Measurements from ENCODE around the gene RXRA. TPM values are rescaled to one million over a fixed set of nuclear protein-coding genes. Genes with fewer than 3 reads are reported as not detected.
"Not testable (repeated sequence)": the region's sequence is repeated elsewhere in the genome, so short reads cannot be mapped to it uniquely, and the experiment has no call there.

The RXRA gene
- total RNA-seq, 1 donor from 2014 or later, result 85.7 TPM

DNA sequence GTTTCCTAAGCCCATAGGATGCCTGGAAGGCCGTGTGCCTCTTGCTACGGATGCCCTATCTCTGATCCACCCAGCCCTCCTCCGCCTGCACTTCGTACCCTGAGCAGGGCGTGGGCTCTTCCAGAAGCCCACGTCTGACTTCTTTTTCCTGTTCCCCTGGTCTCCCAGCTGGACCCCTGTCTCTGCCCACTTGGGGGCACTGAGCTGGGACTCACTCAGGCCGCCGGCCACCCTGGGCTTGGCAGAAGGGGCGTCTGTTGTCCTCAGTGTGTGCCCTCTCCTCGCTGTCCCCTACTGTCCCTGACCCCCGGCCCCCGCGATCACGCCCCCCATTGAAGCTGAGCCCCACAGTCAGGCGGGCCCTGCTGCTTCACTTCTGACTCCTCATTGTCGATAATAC is 22.0 kb upstream of the RXRA start:
- TF ChIP-seq, protein P1, sequence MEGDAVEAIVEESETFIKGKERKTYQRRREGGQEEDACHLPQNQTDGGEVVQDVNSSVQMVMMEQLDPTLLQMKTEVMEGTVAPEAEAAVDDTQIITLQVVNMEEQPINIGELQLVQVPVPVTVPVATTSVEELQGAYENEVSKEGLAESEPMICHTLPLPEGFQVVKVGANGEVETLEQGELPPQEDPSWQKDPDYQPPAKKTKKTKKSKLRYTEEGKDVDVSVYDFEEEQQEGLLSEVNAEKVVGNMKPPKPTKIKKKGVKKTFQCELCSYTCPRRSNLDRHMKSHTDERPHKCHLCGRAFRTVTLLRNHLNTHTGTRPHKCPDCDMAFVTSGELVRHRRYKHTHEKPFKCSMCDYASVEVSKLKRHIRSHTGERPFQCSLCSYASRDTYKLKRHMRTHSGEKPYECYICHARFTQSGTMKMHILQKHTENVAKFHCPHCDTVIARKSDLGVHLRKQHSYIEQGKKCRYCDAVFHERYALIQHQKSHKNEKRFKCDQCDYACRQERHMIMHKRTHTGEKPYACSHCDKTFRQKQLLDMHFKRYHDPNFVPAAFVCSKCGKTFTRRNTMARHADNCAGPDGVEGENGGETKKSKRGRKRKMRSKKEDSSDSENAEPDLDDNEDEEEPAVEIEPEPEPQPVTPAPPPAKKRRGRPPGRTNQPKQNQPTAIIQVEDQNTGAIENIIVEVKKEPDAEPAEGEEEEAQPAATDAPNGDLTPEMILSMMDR (IDR thresholded peaks at IDR 0.05), result no peak
- Histone ChIP-seq H3K4me1 (no peaks in the 10 kb centered on the region), H3K9me3 (no peaks in the 10 kb centered on the region), H3K27ac (no peak overlapping the region), H3K4me3 (no peak overlapping the region), H3K27me3 (ENCODE audit: low read depth) (no peaks in the 10 kb centered on the region), H3K36me3 (no peaks in the 10 kb centered on the region)
- intact Hi-C loops (cut with DNase I), result no loop called here
- ATAC-seq (no peak), DNase-seq (peak; percentile 14)

DNA sequence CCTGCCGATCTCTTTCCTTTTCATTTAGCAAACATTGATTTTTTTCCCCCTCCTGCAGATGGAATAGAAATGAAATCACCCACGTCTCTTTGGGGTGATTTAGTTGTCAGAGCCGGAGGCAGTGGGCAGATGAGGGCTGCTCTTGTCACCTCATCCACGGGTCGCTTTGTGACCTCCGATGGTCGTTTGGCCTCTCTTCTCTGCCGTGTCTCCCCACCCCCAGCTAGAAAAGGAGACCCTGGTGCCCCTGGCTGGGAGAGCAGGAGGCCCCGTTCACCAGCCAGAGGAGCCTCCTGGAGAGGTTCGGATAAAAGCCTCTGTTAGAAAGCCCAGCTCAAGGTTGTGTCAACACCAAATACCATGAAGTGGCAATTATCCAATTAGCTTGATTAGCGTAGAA is 21.6 kb upstream of the RXRA start:
- no peak overlapping the region for H3K4me3 ChIP-seq
- no peaks in the 10 kb centered on the region for H3K4me1 ChIP-seq
- H3K27ac ChIP-seq, result no peak overlapping the region
- TF ChIP-seq, protein P1 (IDR thresholded peaks at IDR 0.05), result no peak
- H3K27me3 ChIP-seq (ENCODE audit: low read depth), result no peaks in the 10 kb centered on the region
- intact Hi-C loops (cut with DNase I), result no loop called here
- no peaks in the 10 kb centered on the region for H3K9me3 ChIP-seq
- no peak for ATAC-seq
- peak; percentile 13 for DNase-seq
- no peaks in the 10 kb centered on the region for H3K36me3 ChIP-seq

DNA sequence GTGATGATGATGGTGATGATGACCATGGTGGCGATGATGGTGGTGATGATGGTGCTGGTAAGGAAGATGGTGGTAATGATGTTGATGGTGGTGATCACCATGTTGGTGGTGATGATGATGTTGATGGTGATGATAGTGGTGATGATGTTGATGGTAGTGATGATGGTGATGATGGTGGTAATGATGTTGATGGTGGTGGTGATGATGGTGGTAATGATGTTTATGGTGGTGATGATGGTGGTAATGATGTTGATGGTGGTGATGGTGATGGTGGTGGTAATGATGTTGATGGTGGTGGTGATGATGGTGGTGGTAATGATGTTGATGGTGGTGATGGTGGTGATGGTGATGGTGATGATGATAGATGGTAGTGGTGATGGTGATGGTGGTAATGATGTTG is 20.7 kb upstream of the RXRA start:
- H3K27ac ChIP-seq, result no peak overlapping the region
- no peaks in the 10 kb centered on the region for H3K36me3 ChIP-seq
- H3K4me3 ChIP-seq, result no peak overlapping the region
- ATAC-seq (no peak), DNase-seq (no peak)
- no peaks in the 10 kb centered on the region for H3K9me3 ChIP-seq
- intact Hi-C loops (cut with DNase I), result no loop called here
- TF ChIP-seq, protein P1 (IDR thresholded peaks at IDR 0.05), result no peak
- no peaks in the 10 kb centered on the region for H3K27me3 ChIP-seq (ENCODE audit: low read depth)
- no peaks in the 10 kb centered on the region for H3K4me1 ChIP-seq

DNA sequence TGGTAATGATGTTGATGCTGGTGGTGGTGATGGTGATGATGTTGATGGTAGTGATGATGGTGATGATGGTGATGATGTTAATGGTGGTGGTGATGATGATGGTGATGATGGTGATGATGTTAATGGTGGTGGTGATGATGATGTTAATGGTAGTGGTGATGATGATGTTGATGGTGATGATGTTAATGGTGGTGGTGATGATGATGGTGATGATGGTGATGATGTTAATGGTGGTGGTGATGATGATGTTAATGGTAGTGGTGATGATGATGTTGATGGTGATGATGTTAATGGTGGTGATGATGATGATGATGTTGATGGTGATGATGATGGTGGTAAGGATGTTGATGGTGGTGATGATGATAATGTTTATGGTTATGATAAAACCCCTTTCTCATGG is 20.2 kb upstream of the RXRA start:
- ATAC-seq; H3K36me3 ChIP-seq; intact Hi-C loops (cut with DNase I): not testable (repeated sequence)

DNA sequence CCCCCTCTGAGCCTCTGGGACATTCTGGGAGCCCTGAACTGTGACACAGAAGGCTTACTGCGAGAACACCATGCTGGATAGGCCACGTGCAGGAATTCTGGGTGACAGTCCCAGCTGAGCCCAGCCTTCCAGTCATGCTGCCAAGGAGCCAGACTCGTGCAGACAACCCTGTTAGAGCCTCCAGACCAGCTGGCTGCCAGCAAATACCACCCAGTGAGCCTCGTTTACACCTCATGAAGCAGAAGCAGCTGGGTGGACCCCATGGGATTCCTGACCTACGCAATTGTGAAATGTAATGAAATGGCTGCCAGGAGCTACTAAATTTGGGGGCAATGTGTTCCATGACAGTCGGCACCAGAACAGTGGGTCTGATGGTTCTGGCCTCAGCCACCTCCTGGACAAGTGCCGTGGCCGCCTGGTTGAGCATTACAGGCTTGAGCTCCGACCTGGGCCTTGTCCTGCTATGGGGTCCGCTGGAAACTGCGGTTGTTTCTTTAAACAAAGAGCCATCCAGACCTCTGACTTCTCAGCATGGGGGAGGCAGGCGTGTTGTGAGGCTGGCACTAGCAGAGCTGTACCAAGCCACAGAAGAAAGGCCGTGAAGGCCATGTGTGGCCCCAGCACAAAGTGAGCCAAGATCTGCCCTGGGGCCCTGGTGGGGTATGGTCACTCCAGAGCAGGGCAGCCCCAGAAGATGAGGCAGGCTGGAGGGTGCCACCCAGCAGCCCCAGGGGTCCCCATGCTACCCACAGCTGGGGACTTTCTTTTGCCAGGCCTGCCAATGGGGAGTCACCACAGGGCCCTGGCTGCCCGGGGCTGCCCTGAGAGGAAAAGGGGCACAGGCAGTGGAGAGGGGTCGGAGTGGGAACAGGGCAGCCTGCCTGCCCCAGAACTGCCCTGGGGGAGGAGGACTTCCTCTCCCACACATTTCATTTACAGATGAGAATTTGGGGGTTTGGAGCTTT is 19.3 kb upstream of the RXRA start:
- Histone ChIP-seq H3K36me3 (no peaks in the 10 kb centered on the region), H3K9me3 (no peaks in the 10 kb centered on the region), H3K27me3 (ENCODE audit: low read depth) (no peaks in the 10 kb centered on the region), H3K27ac (no peak overlapping the region), H3K4me1 (no peaks in the 10 kb centered on the region), H3K4me3 (no peak overlapping the region)
- ATAC-seq (peak in 1 of 2 donors; percentile 22), DNase-seq (peak; percentile 20)
- intact Hi-C loops (cut with DNase I), result no loop called here
- TF ChIP-seq, protein P1 (IDR thresholded peaks at IDR 0.05), result no peak

More for the DNA sequence above, 20.2 kb upstream of the RXRA start:
- H3K4me3 ChIP-seq; H3K27me3 ChIP-seq (ENCODE audit: low read depth); DNase-seq; H3K27ac ChIP-seq; H3K9me3 ChIP-seq; H3K4me1 ChIP-seq: not testable (repeated sequence)

Measured in lower lobe of right lung (tissue), 2 donors.